ENCODE measurements around the gene HS6ST2.

The HS6ST2 gene

DNA sequence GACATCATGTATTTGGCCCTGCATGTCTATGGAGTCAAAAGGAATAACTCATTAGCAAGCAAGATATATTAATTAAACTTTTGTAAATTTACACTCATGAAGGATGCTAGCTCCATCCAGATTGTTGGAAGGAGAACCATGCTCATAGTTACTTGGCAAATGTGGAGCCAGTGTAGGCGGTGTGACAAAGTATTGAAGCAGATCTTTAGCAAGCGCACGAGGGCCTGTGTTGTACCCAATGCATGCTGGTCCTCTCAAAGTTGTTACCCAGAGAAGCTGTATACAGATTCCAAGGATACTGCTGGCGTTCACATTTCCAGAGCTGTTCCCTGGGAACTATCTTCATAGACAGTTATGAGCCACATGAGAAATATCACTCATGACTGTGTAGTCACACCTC lies 273.2 kb downstream of the HS6ST2 start:
- Mint-ChIP-seq H3K9me3 (no peaks in the 10 kb centered on the region), H3K27ac (no peak overlapping the region), H3K4me1 (ENCODE audit: low read depth) (no peaks in the 10 kb centered on the region), H3K4me3 (no peak overlapping the region), H3K36me3 (ENCODE audit: low read depth) (no peaks in the 10 kb centered on the region), H3K27me3 (no peaks in the 10 kb centered on the region)

DNA sequence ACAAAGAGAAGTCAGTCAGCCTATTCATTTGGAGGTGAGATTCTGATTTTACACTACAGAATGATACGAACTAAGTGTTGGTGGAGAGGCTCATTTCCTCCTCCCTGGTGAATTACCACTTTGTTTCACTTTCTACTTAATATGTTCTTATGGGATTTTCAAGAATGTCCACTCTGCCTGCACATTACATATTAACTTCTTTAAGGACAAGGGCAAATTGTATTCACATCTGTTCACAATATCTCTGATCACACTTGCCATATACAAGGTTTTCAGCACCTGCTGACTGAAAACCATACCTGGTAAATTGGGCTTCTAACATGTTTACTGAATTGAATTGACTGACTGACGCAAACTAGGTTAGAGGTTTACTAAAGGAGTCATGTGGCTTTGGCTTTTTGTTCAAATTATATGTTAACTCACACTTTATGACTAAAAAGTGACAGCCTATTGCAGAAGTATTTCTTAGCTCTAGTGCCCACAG lies 281.2 kb downstream of the HS6ST2 start:
- peaks cover 2% of the 10 kb centered on the region for H3K9me3 Mint-ChIP-seq
- peaks cover 4% of the 10 kb centered on the region for H3K4me1 Mint-ChIP-seq (ENCODE audit: low read depth)
- H3K4me3 Mint-ChIP-seq = no peak overlapping the region
- H3K36me3 Mint-ChIP-seq (ENCODE audit: low read depth) = no peaks in the 10 kb centered on the region
- no peak overlapping the region for H3K27ac Mint-ChIP-seq
- H3K27me3 Mint-ChIP-seq = no peaks in the 10 kb centered on the region

DNA sequence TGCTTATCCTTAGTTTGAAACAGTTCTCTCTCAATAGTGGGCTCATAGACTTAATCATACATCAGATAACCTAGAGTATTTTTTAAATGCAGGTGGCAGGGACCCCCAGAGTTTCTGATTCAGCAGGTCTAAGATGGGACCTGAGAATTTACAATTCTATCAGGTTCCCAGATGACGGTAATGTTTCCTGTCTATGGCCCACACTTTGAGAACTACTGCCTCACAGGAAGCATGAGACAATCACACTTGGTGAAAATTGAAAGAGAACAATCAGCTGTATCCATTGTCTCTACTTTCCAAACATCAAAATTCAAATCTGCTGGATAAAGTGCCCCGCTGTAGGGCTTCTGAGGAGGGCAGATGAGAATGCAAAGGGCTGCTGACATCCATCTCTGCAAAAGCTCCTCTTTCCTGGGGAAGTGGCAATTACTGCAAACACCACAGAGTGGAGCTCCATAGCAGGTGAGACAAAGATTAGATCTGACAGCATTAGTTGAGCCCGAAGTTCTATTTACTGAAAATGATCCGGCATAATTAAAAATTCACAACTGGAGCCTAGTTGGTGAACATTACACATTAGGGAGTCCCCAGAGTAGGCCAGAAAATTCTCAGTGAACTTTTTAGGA lies 281.8 kb downstream of the HS6ST2 start:
- H3K9me3 Mint-ChIP-seq = peaks cover 2% of the 10 kb centered on the region
- H3K4me3 Mint-ChIP-seq = no peak overlapping the region
- no peak overlapping the region for H3K27ac Mint-ChIP-seq
- H3K36me3 Mint-ChIP-seq (ENCODE audit: low read depth) = no peaks in the 10 kb centered on the region
- peaks cover 4% of the 10 kb centered on the region for H3K4me1 Mint-ChIP-seq (ENCODE audit: low read depth)
- H3K27me3 Mint-ChIP-seq = no peaks in the 10 kb centered on the region

DNA sequence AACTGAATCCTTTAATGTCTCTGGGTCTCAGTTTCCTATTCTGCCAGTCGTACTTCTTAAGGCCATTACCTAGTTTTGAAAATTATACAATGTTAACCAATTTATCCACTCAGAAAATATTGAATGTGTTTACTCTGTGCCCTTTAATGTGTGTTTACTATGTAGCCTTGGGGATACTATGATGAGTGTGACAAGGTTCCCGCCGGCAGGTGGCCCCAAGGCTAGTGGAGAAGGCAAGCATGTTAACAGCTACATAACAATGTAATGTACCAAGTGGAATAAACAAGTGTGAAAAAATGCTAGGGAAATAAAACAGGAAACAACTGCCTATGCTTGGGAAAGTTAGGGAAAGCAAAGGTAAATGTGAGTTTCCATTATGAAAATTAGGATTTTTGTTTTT lies 282.3 kb downstream of the HS6ST2 start:
- Mint-ChIP-seq H3K27me3 (no peaks in the 10 kb centered on the region), H3K27ac (no peak overlapping the region), H3K4me3 (no peak overlapping the region), H3K9me3 (peaks cover 2% of the 10 kb centered on the region), H3K36me3 (ENCODE audit: low read depth) (no peaks in the 10 kb centered on the region), H3K4me1 (ENCODE audit: low read depth) (peaks cover 4% of the 10 kb centered on the region)

DNA sequence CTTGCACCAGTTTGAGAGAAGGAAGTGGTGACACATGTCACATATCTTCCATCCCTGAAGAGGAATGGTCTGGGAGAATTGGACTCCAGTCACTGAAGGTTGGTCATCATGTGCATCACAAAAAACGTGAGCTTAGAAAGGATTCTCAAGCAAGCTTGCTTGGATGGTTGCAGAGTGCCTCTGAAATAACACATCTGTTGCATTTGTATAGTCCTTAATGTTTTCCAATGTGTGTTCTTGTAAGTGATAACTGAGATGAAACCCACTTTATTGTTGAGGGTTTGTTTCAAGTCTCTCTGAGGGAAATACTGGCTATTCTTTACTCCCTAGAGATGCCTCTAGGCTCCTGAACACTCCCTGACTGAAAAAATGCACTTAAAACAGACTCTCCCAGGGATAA lies 285.1 kb downstream of the HS6ST2 start:
- Mint-ChIP-seq H3K4me3 (no peak overlapping the region), H3K9me3 (peaks cover 2% of the 10 kb centered on the region), H3K4me1 (ENCODE audit: low read depth) (peaks cover 4% of the 10 kb centered on the region), H3K36me3 (ENCODE audit: low read depth) (no peaks in the 10 kb centered on the region), H3K27ac (no peak overlapping the region), H3K27me3 (no peaks in the 10 kb centered on the region)

DNA sequence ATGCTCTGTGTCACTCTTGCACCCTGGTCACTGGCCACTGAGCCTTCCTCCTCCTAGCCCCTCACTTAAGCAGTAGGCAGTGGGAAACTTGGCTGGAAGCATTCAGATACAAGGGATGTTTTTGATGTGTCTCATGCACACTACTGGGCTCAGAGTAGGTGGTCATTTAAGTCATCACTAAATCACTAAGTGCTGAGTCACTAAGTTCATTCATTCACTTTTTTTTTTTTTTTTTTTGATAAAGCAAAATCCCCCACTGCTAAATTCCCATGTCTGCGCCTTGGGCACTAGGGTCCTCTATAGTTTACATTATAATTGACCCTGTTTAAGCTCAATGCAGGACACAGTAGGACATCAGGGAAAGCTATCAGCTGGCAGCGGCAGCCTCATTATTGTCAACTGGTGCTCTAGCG lies 287.2 kb downstream of the HS6ST2 start:
- H3K36me3 Mint-ChIP-seq (ENCODE audit: low read depth) = no peaks in the 10 kb centered on the region
- H3K4me3 Mint-ChIP-seq = no peak overlapping the region
- H3K27me3 Mint-ChIP-seq = no peaks in the 10 kb centered on the region
- H3K4me1 Mint-ChIP-seq (ENCODE audit: low read depth) = no peaks in the 10 kb centered on the region
- H3K9me3 Mint-ChIP-seq = no peaks in the 10 kb centered on the region
- no peak overlapping the region for H3K27ac Mint-ChIP-seq

DNA sequence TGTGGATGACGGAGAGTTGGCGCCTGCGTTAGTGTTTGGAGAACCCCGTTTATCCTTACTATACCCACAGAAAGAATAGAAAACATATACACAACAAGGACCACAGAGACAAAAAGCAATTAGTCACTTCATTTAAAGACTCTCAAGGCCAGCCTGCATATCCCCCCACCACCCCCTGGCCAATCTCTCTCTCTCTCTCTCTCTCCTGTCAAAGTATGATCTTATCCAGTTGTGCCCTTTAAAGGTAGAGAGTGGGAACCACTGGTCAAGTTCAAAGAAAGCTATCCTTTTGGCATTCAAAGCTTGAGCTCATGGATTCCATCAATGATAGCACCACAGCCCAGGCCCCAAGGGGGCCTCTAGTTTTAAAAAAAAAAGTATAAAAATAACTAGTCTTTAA lies 289.3 kb downstream of the HS6ST2 start:
- Mint-ChIP-seq H3K36me3 (ENCODE audit: low read depth) (no peaks in the 10 kb centered on the region), H3K4me1 (ENCODE audit: low read depth) (no peaks in the 10 kb centered on the region), H3K9me3 (no peaks in the 10 kb centered on the region), H3K4me3 (no peak overlapping the region), H3K27me3 (no peaks in the 10 kb centered on the region), H3K27ac (no peak overlapping the region)

DNA sequence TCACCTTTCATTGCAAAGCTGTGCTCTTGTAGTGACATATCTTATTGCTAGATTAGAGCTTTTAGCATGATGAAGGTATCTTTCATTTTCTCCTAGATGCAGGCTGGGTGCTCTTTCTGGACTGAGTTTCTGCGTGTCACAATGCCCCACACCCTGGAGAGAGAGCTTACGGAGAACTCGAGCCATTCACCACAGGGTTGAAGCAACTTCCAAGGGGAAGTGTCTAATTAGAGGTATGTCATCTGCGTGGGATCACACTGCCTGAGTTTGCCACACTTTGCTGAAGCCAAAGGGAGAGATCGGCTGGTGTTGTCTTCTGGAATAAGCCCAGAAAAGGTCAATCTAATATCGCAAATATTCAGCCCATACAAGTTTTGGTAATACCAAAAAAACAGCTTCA lies 290.3 kb downstream of the HS6ST2 start:
- no peaks in the 10 kb centered on the region for H3K9me3 Mint-ChIP-seq
- no peaks in the 10 kb centered on the region for H3K27me3 Mint-ChIP-seq
- no peaks in the 10 kb centered on the region for H3K36me3 Mint-ChIP-seq (ENCODE audit: low read depth)

DNA sequence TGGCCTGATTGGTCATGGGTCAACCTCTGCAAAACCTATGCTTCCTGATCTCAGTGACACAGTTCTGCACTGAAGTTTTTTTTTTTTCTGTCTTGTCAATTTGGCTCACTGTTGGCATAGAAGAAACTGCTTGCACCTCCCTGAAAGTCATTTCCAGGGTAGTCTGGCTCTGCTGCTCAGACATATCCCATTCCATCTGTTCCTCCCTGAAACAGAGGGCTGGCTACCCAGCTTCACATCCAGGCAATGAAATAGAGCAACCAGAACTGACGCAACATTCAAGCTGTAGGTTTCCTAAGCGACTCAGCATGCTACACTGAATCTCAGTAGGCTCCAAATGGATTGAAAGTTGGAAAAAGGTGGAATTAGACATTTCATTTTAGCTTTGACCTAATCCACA lies 292.8 kb downstream of the HS6ST2 start:
- H3K36me3 Mint-ChIP-seq (ENCODE audit: low read depth) = no peaks in the 10 kb centered on the region

More for the DNA sequence above, 290.3 kb downstream of the HS6ST2 start:
- Mint-ChIP-seq H3K4me3 (no peak overlapping the region), H3K4me1 (ENCODE audit: low read depth) (no peaks in the 10 kb centered on the region), H3K27ac (no peak overlapping the region)

DNA sequence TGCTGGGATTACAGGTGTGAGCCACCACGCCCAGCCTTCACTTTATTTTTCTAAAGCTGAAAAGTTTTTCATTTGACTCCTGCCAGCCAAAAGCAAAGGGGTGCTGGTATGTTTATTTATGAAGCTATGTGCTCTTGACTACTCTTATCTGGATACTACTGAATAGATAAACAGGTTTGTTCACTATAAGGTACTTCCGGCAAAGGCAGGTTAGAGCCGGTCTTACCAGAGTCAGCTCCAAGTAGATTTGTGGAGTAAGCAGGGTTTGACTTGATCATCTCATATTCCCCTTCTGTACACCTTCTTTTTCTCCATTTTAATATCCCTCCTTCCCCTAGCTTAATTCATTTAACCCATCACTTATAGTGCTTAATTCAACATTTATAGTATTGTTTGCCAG lies 294.2 kb downstream of the HS6ST2 start:
- Mint-ChIP-seq H3K4me3 (no peak overlapping the region), H3K36me3 (ENCODE audit: low read depth) (no peaks in the 10 kb centered on the region), H3K4me1 (ENCODE audit: low read depth) (no peaks in the 10 kb centered on the region), H3K9me3 (no peaks in the 10 kb centered on the region), H3K27ac (no peak overlapping the region), H3K27me3 (peaks cover 3% of the 10 kb centered on the region)

More for the DNA sequence above, 292.8 kb downstream of the HS6ST2 start:
- Mint-ChIP-seq H3K4me1 (ENCODE audit: low read depth) (no peaks in the 10 kb centered on the region), H3K27me3 (no peaks in the 10 kb centered on the region), H3K4me3 (no peak overlapping the region), H3K9me3 (no peaks in the 10 kb centered on the region), H3K27ac (no peak overlapping the region)

DNA sequence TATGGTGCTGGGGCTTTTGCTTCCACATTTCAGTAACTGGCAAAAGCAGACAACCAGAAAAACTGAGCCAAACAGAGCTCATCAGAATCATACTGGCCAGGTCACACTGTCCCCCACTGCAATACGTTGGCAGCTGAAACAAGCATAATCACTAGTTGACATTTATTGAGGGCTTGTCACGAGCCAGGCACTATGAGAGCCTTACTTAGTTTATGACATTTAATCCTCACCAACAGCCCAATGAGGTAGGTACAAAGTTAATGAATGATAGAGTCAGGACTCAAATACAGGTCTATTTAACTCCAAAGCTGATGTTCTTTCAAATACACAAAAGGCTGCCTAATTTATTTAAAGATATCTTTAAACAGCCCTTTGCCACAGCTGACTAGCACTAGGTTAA lies 295.6 kb downstream of the HS6ST2 start:
- Mint-ChIP-seq H3K36me3 (ENCODE audit: low read depth) (no peaks in the 10 kb centered on the region), H3K27ac (no peak overlapping the region), H3K4me1 (ENCODE audit: low read depth) (no peaks in the 10 kb centered on the region), H3K27me3 (peaks cover 3% of the 10 kb centered on the region), H3K9me3 (no peaks in the 10 kb centered on the region), H3K4me3 (no peak overlapping the region)

DNA sequence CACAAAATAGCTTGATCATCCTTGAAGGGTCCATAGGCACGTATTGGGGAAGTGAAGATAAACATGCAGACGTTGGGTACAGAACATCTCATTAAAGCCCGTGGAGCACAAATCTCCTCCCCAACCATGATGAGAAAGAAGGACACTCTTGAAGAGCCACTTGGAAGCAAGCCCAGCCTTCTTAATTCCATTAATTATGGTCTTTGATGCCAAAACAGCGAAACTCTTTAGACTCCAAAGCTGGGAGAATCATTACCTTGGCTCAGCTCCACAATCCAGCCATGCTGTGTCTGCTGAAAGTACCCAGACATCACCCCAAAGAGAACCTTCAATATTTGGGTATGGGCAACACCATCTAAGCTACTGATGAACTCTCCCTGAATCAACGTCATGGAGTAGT lies 300.6 kb downstream of the HS6ST2 start:
- H3K27ac Mint-ChIP-seq = no peak overlapping the region
- H3K27me3 Mint-ChIP-seq = peaks cover 3% of the 10 kb centered on the region
- H3K9me3 Mint-ChIP-seq = no peaks in the 10 kb centered on the region
- H3K4me1 Mint-ChIP-seq (ENCODE audit: low read depth) = no peaks in the 10 kb centered on the region
- H3K36me3 Mint-ChIP-seq (ENCODE audit: low read depth) = no peaks in the 10 kb centered on the region
- no peak overlapping the region for H3K4me3 Mint-ChIP-seq

DNA sequence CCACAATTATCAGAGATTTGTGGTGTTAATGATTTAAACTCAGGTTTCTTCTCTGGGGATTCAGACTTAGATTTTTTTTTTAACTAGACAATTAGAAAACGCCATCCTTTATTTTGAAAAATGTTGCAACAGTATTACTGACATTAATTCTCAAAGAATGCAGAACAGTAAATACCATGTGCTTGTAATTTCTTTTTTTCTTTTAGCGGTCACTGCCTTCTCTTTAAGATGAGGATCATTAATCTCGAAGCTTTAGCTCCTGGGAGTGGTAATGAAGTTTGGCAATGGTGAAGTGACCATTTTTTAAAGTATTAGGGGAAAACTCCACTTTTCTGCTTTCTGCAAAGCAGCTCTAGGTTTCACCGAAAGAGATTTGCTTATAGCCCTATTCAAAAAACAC lies 305.6 kb downstream of the HS6ST2 start:
- H3K27ac Mint-ChIP-seq = no peak overlapping the region
- no peaks in the 10 kb centered on the region for H3K36me3 Mint-ChIP-seq (ENCODE audit: low read depth)
- H3K4me1 Mint-ChIP-seq (ENCODE audit: low read depth) = no peaks in the 10 kb centered on the region
- H3K27me3 Mint-ChIP-seq = peaks cover 5% of the 10 kb centered on the region
- H3K9me3 Mint-ChIP-seq = no peaks in the 10 kb centered on the region
- no peak overlapping the region for H3K4me3 Mint-ChIP-seq

DNA sequence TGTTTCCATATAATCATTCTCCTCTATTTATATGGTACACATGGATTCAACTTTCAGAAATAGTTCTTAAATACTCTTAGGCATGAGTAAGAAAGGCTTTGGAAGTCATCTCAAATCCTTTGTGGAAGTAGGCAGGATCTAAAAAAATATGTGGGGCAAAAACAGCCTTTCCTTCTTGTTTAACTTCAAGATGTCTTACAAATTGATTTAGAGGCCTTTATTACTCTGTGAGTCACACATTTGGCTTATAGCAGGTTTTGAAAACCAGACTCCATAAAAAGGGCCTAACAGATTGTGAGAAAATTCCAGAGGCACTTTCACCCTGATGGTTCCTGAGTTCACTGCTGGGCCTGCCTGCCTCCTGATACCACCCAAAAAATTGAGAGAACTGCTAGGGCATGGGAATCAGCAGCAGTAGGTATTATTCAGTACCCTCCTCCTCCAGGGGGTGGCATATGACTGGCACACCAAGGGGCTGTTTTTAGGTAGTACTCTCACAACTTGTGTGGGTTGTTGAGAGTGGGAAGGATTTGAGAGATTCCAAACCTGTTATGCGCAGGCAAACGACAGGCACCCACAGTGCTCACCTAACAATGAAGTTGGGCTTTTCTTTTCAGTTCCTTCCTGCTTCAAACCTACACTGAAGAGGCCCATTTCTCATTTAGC lies 306.9 kb downstream of the HS6ST2 start:
- Mint-ChIP-seq H3K4me1 (ENCODE audit: low read depth) (no peaks in the 10 kb centered on the region), H3K36me3 (ENCODE audit: low read depth) (no peaks in the 10 kb centered on the region), H3K27ac (no peak overlapping the region), H3K9me3 (no peaks in the 10 kb centered on the region), H3K27me3 (peaks cover 5% of the 10 kb centered on the region), H3K4me3 (no peak overlapping the region)

DNA sequence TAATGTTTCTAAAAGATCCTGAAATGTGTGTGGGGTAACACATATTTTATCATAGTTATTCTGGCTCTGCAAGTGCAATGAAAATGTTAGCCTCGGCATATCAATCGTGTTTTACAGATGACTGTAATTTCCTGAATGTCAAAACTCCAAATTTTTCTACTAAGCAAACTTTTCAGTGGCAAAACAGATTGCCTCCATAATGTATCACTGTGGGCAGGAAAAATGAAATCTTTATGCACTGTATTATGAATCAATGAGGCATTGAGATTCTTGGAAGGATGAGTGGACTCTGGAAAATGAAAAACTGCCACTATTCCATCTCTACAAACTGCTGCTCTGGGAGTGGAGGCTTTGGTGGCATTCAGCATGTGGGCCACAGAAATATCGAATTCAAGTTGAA lies 309.5 kb downstream of the HS6ST2 start:
- H3K27ac Mint-ChIP-seq = no peak overlapping the region
- H3K4me3 Mint-ChIP-seq = no peak overlapping the region
- no peaks in the 10 kb centered on the region for H3K9me3 Mint-ChIP-seq
- peaks cover 5% of the 10 kb centered on the region for H3K27me3 Mint-ChIP-seq
- no peaks in the 10 kb centered on the region for H3K36me3 Mint-ChIP-seq (ENCODE audit: low read depth)
- no peaks in the 10 kb centered on the region for H3K4me1 Mint-ChIP-seq (ENCODE audit: low read depth)

DNA sequence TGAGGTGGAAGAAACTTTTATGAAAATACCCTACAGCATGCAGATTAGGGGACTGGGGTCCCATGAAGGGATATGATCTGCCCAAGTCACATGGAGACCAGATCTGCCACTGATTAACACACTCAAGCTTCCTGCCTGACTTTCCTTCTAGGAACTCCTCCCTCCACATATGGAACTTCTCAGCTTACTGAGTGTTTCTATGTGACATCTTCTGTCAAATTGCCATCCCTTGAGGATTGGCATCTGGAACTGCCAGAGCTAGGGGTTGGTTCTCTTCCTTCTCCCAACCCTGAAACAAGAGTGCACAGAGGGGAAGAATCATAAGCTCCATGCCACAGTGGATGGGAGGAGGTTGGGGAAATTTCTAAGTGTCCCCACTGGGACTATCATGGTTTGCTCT lies 319.0 kb downstream of the HS6ST2 start:
- Mint-ChIP-seq H3K27me3 (no peaks in the 10 kb centered on the region), H3K4me1 (ENCODE audit: low read depth) (no peaks in the 10 kb centered on the region), H3K36me3 (ENCODE audit: low read depth) (no peaks in the 10 kb centered on the region), H3K4me3 (no peak overlapping the region), H3K9me3 (no peaks in the 10 kb centered on the region), H3K27ac (no peak overlapping the region)
